ENCODE results near the gene SYCP2. TPM values are rescaled to one million over a fixed set of nuclear protein-coding genes. Genes with fewer than 3 reads are reported as not detected.

Gene SYCP2
- total RNA-seq, 4 donors from 2014 or later = 1.8 to 5.0 (median 4.4) TPM

DNA sequence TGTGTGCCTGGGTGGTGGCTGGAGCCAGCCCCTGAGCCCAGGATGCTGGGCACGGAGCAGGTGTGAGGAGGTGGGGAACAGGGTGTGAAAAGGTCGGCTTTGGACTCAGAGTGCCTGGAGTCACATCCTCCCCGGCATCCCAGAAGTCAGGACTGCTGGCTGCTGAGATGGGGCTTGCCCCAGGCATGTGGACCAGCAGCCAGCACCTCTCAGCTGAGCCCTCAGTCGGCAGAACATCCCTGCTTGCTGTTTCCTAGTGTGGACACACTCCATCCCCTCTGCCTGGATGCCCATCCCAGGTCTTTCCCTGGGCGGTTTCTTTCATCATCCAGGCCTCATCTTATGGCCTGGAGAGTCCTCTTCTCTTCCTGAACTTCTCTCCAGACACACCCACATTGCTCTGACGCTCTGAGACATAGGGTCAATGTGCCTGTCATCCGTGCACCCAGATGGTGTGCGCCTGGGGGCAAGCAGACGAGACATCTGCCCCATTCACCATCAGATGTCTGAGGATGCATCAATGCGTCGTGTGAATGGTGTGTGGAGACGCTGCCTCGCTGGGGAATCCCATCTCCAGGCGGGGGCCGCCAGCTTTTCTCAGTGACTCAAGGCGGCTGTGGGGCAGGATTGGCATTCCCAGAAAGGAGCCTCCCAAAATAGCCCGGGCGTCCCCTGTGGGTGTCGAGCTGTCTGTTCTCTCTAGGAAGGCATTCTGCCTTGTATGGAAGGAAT is 104.2 kb downstream of the SYCP2 start:
- H3K27ac ChIP-seq = no peak overlapping the region
- H3K9me3 ChIP-seq = no peaks in the 10 kb centered on the region
- 62% methylated on average over 19 of the region's 19 CpGs for WGBS
- H3K27me3 ChIP-seq = peaks cover 9% of the 10 kb centered on the region
- H3K36me3 ChIP-seq = no peaks in the 10 kb centered on the region
- peaks cover 35% of the 10 kb centered on the region for H3K4me1 ChIP-seq
- DNase-seq (ENCODE audit: low spot score in 2 of 2) = peak; percentile 44 to 53
- no peak for TF ChIP-seq POLR2A (IDR thresholded peaks at IDR 0.05)
- H3K4me3 ChIP-seq = no peak overlapping the region

DNA sequence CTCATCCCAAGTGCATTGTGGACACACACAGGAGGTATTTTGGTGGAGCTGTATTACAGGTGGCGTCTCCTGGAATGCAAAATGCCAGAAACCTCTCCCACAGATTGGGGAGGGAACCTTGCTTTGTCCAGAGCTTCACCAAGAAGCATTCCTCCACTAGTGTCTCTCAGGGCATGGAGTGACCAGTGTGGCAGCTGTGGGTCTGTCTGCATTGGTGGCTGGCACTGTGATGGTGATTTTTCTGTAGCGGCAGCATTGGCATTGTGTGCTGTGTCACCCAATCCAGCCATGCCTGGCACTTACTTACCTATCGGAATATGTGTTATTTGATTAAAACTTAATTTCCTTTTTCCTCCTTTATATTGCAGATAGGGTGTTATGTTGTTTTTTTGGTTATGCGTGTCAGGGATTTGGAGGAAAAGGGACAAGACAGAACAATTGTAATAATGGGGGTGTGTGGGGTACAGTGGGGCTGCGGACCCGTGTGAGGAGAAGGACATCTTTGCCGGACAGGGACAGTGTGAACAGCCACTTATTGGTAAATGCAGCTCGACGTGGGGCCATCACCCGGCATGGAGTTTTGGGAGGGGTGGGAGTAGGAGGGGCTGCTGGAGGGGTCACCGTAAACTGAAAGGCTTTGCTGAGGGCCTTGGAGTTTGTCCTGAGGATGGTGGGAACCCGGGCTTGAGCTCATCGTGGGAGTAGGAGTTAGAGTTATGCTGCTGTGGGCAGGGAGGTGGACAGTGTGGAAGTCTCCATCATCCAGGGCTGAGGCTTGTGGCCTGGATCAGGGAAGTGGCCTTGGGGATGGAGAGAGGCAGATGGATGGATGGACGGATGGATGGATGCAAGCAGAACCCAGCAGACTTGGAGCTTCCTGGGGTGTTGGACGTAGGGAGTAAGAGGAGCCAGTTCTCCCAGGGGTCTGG is 105.0 kb downstream of the SYCP2 start:
- peaks cover 9% of the 10 kb centered on the region for H3K27me3 ChIP-seq
- no peak overlapping the region for H3K27ac ChIP-seq
- peaks cover 40% of the 10 kb centered on the region for H3K4me1 ChIP-seq
- no peaks in the 10 kb centered on the region for H3K36me3 ChIP-seq
- TF ChIP-seq EP300 (IDR thresholded peaks at IDR 0.05) = no peak
- TF ChIP-seq, protein P1, sequence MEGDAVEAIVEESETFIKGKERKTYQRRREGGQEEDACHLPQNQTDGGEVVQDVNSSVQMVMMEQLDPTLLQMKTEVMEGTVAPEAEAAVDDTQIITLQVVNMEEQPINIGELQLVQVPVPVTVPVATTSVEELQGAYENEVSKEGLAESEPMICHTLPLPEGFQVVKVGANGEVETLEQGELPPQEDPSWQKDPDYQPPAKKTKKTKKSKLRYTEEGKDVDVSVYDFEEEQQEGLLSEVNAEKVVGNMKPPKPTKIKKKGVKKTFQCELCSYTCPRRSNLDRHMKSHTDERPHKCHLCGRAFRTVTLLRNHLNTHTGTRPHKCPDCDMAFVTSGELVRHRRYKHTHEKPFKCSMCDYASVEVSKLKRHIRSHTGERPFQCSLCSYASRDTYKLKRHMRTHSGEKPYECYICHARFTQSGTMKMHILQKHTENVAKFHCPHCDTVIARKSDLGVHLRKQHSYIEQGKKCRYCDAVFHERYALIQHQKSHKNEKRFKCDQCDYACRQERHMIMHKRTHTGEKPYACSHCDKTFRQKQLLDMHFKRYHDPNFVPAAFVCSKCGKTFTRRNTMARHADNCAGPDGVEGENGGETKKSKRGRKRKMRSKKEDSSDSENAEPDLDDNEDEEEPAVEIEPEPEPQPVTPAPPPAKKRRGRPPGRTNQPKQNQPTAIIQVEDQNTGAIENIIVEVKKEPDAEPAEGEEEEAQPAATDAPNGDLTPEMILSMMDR (IDR thresholded peaks at IDR 0.05) = no peak
- TF ChIP-seq POLR2A (IDR thresholded peaks at IDR 0.05) = no peak
- peak in 1 of 2 donors; percentile 37 for DNase-seq (ENCODE audit: low spot score in 2 of 2)
- H3K9me3 ChIP-seq = no peaks in the 10 kb centered on the region
- 87% methylated on average over 14 of the region's 15 CpGs for WGBS
- no peak overlapping the region for H3K4me3 ChIP-seq

DNA sequence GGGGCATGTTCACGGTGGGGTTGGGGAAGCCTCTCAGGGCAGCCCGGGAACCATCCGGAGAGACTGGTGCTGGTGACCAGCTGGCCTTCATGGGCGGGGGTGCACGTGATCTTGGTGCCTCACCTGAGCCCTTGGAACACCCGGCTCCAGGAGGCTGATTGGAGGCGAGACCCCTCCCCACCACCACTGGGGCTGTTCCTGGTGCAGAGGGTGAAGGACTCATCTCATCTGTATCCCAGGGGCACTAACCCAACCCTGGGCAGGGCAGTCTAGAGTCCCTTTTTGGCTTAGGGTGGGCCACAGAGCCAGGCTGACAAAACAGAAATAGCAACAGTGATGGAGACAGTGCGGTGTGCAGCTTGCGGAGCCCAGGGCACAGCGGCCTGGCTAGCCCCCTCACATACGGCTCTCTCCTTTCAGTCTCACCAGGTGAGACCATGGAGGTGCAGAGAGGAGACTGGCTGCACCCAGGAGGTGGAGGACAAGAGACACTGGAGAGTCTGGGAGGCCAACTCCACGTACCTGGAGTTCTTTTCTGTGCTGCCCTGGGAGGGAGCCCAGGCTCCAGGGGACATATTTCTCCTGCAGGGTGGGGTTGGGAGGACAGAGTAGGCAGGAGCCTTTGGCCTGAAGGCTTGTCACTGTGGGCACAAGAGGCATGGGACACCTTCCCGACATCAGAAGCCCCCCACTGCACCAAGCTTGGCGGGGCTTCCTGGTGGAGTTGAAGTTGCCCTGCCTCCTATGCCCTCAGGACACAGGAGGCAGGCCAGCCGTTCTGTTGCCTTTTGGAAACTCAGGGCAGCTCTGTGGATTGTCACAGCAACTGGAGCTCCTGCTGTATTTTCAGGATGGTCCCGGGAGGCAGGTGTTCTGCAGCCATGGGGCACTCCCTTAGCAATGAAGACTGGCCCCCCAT is 106.0 kb downstream of the SYCP2 start:
- peak overlapping the region; percentile 84 for H3K27ac ChIP-seq
- peak; percentile 60 to 74 for DNase-seq (ENCODE audit: low spot score in 2 of 2)
- H3K27me3 ChIP-seq = peaks cover 9% of the 10 kb centered on the region
- no peaks in the 10 kb centered on the region for H3K9me3 ChIP-seq
- no peaks in the 10 kb centered on the region for H3K36me3 ChIP-seq
- peaks cover 40% of the 10 kb centered on the region for H3K4me1 ChIP-seq
- TF ChIP-seq, protein P1 (IDR thresholded peaks at IDR 0.05) = no peak
- TF ChIP-seq POLR2AphosphoS5 (IDR thresholded peaks at IDR 0.05) (no peak), POLR2A (IDR thresholded peaks at IDR 0.05) (no peak)
- no peak overlapping the region for H3K4me3 ChIP-seq
- WGBS = 70% methylated on average over 9 of the region's 16 CpGs

DNA sequence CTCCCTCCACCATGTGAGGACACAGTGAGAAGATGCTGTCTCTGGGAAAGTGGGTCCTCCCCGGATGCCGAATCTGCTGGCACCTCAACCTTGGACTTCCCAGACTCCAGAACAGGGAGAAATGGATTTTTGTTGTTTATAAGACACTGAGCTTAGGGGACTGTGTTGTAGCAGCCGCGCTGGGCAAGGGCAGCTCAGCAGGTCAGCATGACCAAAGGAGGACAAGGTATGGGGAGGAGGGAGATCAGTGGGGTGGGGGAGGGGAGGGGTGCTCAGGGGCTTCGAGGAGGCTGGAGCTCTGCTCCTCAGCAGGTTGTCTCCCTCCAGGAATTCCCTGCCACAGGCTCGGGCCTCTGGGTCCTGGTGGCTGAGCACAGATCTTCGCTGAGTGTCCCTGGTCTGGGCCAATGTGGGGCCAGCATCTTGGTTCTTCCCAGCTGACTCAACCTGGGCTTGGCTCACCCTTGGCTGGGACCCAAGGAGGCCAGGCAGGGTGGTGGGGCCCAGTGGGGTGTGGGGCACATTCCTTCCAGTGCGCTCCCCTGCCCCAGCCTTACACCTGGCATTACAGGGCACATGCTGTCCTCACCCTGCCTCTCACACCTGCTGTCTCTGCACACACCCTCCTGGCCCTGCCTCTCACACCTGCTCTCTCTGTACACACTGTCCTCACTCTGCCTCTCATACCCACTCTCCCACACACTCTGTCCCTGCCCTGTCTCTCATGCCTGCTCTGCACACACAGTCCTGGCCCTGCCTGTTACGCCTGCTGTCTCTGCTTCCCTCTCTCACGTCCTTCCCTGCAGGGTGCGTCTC is 107.3 kb downstream of the SYCP2 start:
- H3K27ac ChIP-seq = peak overlapping the region; percentile 84
- TF ChIP-seq POLR2AphosphoS5 (IDR thresholded peaks at IDR 0.05) = peak in 1 of 3 donors; percentile 65
- TF ChIP-seq, protein P1 (IDR thresholded peaks at IDR 0.05) = no peak
- no peak overlapping the region for H3K4me3 ChIP-seq
- H3K4me1 ChIP-seq = peaks cover 41% of the 10 kb centered on the region
- no peaks in the 10 kb centered on the region for H3K36me3 ChIP-seq
- WGBS = 76% methylated on average over 11 of the region's 11 CpGs
- peaks cover 7% of the 10 kb centered on the region for H3K27me3 ChIP-seq
- peak; percentile 56 to 71 for DNase-seq (ENCODE audit: low spot score in 2 of 2)
- H3K9me3 ChIP-seq = no peaks in the 10 kb centered on the region

DNA sequence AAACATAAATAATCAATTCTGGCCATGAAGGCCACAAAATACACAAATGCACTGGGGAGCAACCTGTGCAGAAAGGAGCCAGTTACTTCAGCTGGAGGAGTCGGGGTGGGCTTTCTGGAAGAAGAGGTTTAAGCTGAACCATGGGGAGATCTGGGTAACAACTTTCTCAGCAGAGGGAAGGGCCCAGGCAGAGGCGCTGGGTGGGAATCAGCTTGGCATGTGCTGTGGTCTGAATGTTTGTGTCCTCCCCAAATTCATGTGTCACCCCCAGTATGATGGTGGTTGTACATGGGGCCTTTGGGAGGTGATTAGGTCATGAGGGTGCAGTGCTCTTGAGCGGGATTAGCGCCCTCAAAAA is 107.9 kb downstream of the SYCP2 start:
- peak in 1 of 2 donors; percentile 59 for DNase-seq (ENCODE audit: low spot score in 2 of 2)
- Histone ChIP-seq H3K4me3 (no peak overlapping the region), H3K27ac (peak overlapping the region; percentile 84), H3K9me3 (no peaks in the 10 kb centered on the region), H3K36me3 (no peaks in the 10 kb centered on the region), H3K27me3 (peaks cover 1% of the 10 kb centered on the region), H3K4me1 (peaks cover 41% of the 10 kb centered on the region)
- 93% methylated on average over 2 of the region's 4 CpGs for WGBS
- TF ChIP-seq POLR2A (IDR thresholded peaks at IDR 0.05) (no peak), EP300 (IDR thresholded peaks at IDR 0.05) (no peak)
